HG02798 (cell line): ENCODE measurements around the gene TMEM31.
"Not testable (repeated sequence)": the region's sequence is repeated elsewhere in the genome, so short reads cannot be mapped to it uniquely, and the experiment has no call there.

Experiments used
- ATAC-seq: cut with Tn5 transposase; IDR thresholded peaks from one replicate; pipeline ENCODE4 v1.9.1; 2021; ENCODE audit warnings: mild to moderate bottlenecking; ENCODE audit not compliant: unreplicated experiment, poor library complexity

Gene TMEM31

GRCh38 chrX:103722505-103722904 is 11.8 kb downstream of the TMEM31 start:
- no peak for ATAC-seq

GRCh38 chrX:103726477-103726876 is 15.8 kb downstream of the TMEM31 start:
- ATAC-seq: no peak

- ATAC-seq: no peak
Measured at GRCh38 chrX:103727115-103727514, 16.4 kb downstream of the TMEM31 start.

GRCh38 chrX:103729015-103729414 is 18.3 kb downstream of the TMEM31 start:
- ATAC-seq: no peak

GRCh38 chrX:103730147-103730795 is 19.6 kb downstream of the TMEM31 start:
- no peak for ATAC-seq

GRCh38 chrX:103730796-103731493 is 20.2 kb downstream of the TMEM31 start:
- ATAC-seq: no peak

GRCh38 chrX:103733017-103733416 is 22.3 kb downstream of the TMEM31 start:
- no peak for ATAC-seq

- no peak for ATAC-seq
Measured at GRCh38 chrX:103734125-103734760, 23.5 kb downstream of the TMEM31 start.

GRCh38 chrX:103737696-103738095 is 27.0 kb downstream of the TMEM31 start:
- ATAC-seq: no peak

- ATAC-seq: no peak
Measured at GRCh38 chrX:103739421-103739820, 28.7 kb downstream of the TMEM31 start.

GRCh38 chrX:103741879-103742278 is 31.2 kb downstream of the TMEM31 start:
- no peak for ATAC-seq

GRCh38 chrX:103742339-103742738 is 31.6 kb downstream of the TMEM31 start:
- ATAC-seq: no peak

GRCh38 chrX:103747163-103747562 is 36.5 kb downstream of the TMEM31 start:
- ATAC-seq: no peak

GRCh38 chrX:103754401-103754800 is 43.7 kb downstream of the TMEM31 start:
- ATAC-seq: no peak

- no peak for ATAC-seq
Measured at GRCh38 chrX:103756736-103757135, 46.0 kb downstream of the TMEM31 start.

GRCh38 chrX:103758555-103758954 is 47.8 kb downstream of the TMEM31 start:
- ATAC-seq: no peak

GRCh38 chrX:103763541-103763940 is 52.8 kb downstream of the TMEM31 start:
- ATAC-seq: not testable (repeated sequence)
